K562 (cell line): Measurements from ENCODE around the gene AGRN. TPM values are rescaled to one million over a fixed set of nuclear protein-coding genes. Genes with fewer than 3 reads are reported as not detected.
A peak's percentile ranks its signal among the peaks of the same experiment; 100 is the strongest.

Experiments
- CCNT2 ChIP-seq: IDR thresholded peaks from 2 replicates; pipeline ENCODE4 v1.6.1; 2011; ENCODE audit warnings: borderline replicate concordance, low read depth, mild to moderate bottlenecking, moderate library complexity, mixed read lengths, low read length; ENCODE audit not compliant: insufficient read length; ENCODE audit errors: extremely low read depth
- CTCF ChIP-seq, 3 experiments: IDR thresholded peaks in 2 of 3; conservative IDR thresholded peaks in 1 of 3; 2 replicates each; pipeline ENCODE4 v1.5.1; 2011 to 2012; ENCODE audit warnings: low read length in 3 of 3, mild to moderate bottlenecking in 3 of 3, control low read depth in 2 of 3, improper control_type of control experiment in 1 of 3, inconsistent platforms in 1 of 3, low read depth in 1 of 3, mixed read lengths in 1 of 3, moderate library complexity in 1 of 3; ENCODE audit not compliant: insufficient read depth in 2 of 3
- DEAF1 ChIP-seq: fragments of 450-650 bp; formaldehyde crosslinking; IDR thresholded peaks from 2 replicates; pipeline ENCODE4 v1.4.0; 2020; ENCODE audit warnings: mild to moderate bottlenecking, moderate library complexity
- EHMT2 ChIP-seq: fragments of 450-650 bp; IDR thresholded peaks from 2 replicates; pipeline ENCODE4 v1.6.1; 2018; ENCODE audit warnings: antibody characterized with exemption
- MLLT1 ChIP-seq, 2 experiments: fragments of 450-650 bp; IDR thresholded peaks; 2 replicates each; pipeline ENCODE4 v1.6.1; 2016
- MTF1 ChIP-seq: fragments of 250-450 bp; sonication (Bioruptor Pico); IDR thresholded peaks from 2 replicates; pipeline ENCODE4 v1.9.0; 2021; ENCODE audit warnings: moderate library complexity, mild to moderate bottlenecking, inconsistent platforms, borderline replicate concordance
- NCOA1 ChIP-seq: fragments of 450-650 bp; IDR thresholded peaks from 2 replicates; pipeline ENCODE4 v1.6.1; 2016; ENCODE audit warnings: low read depth
- PYGO2 ChIP-seq: fragments of 450-650 bp; IDR thresholded peaks from 2 replicates; pipeline ENCODE4 v1.6.1; 2016; ENCODE audit warnings: mild to moderate bottlenecking, missing genetic modification characterization, moderate library complexity, missing compliant biosample characterization
- RBFOX2 ChIP-seq: fragments of 200-400 bp; formaldehyde crosslinking; IDR thresholded peaks from 2 replicates; pipeline ENCODE4 v1.6.1; 2017; ENCODE audit warnings: low read depth, mild to moderate bottlenecking, low read length, moderate library complexity
- SMARCA5 ChIP-seq: fragments of 450-650 bp; IDR thresholded peaks from 2 replicates; pipeline ENCODE4 v1.6.1; 2016
- TCF3 ChIP-seq: sonication (generic); formaldehyde crosslinking; IDR thresholded peaks from 2 replicates; pipeline ENCODE4 v1.4.0; 2020; ENCODE audit warnings: mild to moderate bottlenecking, missing genetic modification reagents
- TFAP4 ChIP-seq: sonication (generic); formaldehyde crosslinking; IDR thresholded peaks from 2 replicates; pipeline ENCODE4 v1.8.0; 2022; ENCODE audit warnings: missing genetic modification reagents, mild to moderate bottlenecking, moderate library complexity, borderline replicate concordance
- ZBTB34 ChIP-seq: fragments of 250-450 bp; sonication (Bioruptor Pico); IDR thresholded peaks from 2 replicates; pipeline ENCODE4 v1.8.0; 2021; ENCODE audit warnings: mild to moderate bottlenecking, moderate library complexity
- ZNF140 ChIP-seq: fragments of 250-450 bp; sonication (Bioruptor Pico); IDR thresholded peaks from 2 replicates; pipeline ENCODE4 v1.8.0; 2021; ENCODE audit warnings: moderate library complexity, mild to moderate bottlenecking, inconsistent platforms
- polyA plus RNA-seq, 8 experiments: library from polyadenylated mRNA; depleted of rRNA in 4 of 8; stranded (reverse) in 5 of 8; unstranded in 3 of 8; fragments of >200 nt; fragmentation: Nextera tagmentation in 2 of 8; fragmentation: Illumina TruSeq in 1 of 8; extraction: Ambion mirVana in 2 of 8; extraction: Trizol in 1 of 8; gene quantifications; 2 replicates each; pipeline versions ENCODE4 v1.2.1 to v1.2.3, GENCODE V29; 2011 to 2014; ENCODE audit warnings: inconsistent platforms in 1 of 8, missing spikeins in 1 of 8
- total RNA-seq, 7 experiments: library from RNA; depleted of rRNA in 6 of 7; stranded (reverse); fragments of >200 nt in 6 of 7; fragmentation: Illumina TruSeq in 2 of 7; extraction: Trizol in 2 of 7; gene quantifications; 2 replicates each; pipeline versions ENCODE4 v1.2.1 to v1.2.3, GENCODE V29; 2011 to 2021; ENCODE audit warnings: low replicate concordance in 1 of 7

The AGRN gene
- total and polyA plus RNA-seq, 9 of the 15 experiments (the other 6 are each of a cell fraction or from before 2014, with no cell fraction given): 0.04 to 111 (median 18.1) TPM

GRCh38 chr1:1062348-1063163 is 42.6 kb downstream of the AGRN start (continued):
- 0 out of 2 replicates have a peak, but pooled peaks have one; percentile 18 for TF ChIP-seq RBFOX2
- TF ChIP-seq MTF1: no peak
- TF ChIP-seq DEAF1: no peak
- TF ChIP-seq CCNT2: no peak
- TF ChIP-seq TFAP4 (CRISPR knock-in tag): peak; percentile 61; the same call in 1 of the 2 replicates
- no peak for TF ChIP-seq MLLT1 (IDR thresholded peaks at IDR 0.05)
- TF ChIP-seq PYGO2 (tag): no peak
- TF ChIP-seq NCOA1: no peak
- TF ChIP-seq CTCF (IDR thresholded peaks at IDR 0.05 in 2 of 3, conservative IDR thresholded peaks at IDR 0.05 in 1 of 3; ENCODE audit: insufficient read depth in 2 of 3, low read depth in 1 of 3, low read length in 3 of 3): peak in 1 of 3 experiments; percentile 15; a peak in 1 of 6 replicates
- TF ChIP-seq ZNF140 (CRISPR knock-in tag): no peak
- TF ChIP-seq ZBTB34 (CRISPR knock-in tag): no peak
- no peak for TF ChIP-seq EHMT2
- TF ChIP-seq SMARCA5: no peak
- 0 out of 2 replicates have a peak, but pooled peaks have one; percentile 20 for TF ChIP-seq TCF3 (CRISPR knock-in tag)
